Measurements from ENCODE around the gene RACGAP1.

The RACGAP1 gene

GRCh38 chr12:49953961-49954846 is 71.1 kb downstream of the RACGAP1 start:
- DNase-seq: no peak

GRCh38 chr12:49953151-49953550 is 72.1 kb downstream of the RACGAP1 start:
- DNase-seq: no peak

- no peak for DNase-seq
These were observed 72.8 kb downstream of the RACGAP1 start for GRCh38 chr12:49952391-49953055.

GRCh38 chr12:49951411-49952240 is 73.7 kb downstream of the RACGAP1 start:
- DNase-seq: no peak

DNA sequence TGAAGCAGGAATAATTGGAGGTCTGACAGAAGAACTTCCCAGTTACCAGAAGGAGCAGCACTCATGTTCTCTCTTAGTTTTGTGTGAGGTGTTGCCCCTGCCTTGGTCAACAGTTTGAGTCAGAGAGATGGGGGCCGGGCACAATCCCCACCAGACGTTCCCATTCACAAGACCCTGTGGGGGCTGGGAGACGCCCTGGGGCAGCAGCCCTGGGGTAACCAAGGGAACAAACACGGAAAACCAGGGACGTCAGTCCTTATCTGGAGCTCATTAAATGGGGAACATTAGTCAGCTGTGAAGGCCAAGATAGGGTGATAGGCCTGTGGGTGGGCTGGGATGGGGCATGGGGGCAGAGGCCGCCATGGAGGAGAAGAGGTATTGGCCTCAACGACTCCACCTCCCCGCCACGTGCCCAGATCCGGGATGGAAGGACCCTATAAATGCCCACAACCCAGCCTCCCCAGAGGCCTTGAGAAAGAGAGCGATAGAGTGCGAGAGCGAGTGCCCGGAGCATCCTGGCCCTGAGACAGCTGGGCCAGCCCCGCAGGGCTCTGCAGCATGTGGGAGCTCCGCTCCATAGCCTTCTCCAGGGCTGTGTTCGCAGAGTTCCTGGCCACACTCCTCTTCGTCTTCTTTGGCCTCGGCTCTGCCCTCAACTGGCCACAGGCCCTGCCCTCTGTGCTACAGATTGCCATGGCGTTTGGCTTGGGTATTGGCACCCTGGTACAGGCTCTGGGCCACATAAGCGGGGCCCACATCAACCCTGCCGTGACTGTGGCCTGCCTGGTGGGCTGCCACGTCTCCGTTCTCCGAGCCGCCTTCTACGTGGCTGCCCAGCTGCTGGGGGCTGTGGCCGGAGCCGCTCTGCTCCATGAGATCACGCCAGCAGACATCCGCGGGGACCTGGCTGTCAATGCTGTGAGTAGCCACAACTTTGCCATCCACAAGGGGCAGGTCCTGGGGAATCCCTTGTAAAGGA is 74.7 kb downstream of the RACGAP1 start, which contains the start of gene AQP2:
AQP2 (plus strand) TSS at position 465 of the 979 bp plus-strand sequence; CDS start at position 559, 94 bp downstream.
- no peak for DNase-seq

GRCh38 chr12:49949866-49950265 is 75.4 kb downstream of the RACGAP1 start:
- DNase-seq: no peak

- no peak for DNase-seq
These were observed 76.1 kb downstream of the RACGAP1 start for GRCh38 chr12:49948866-49949845.

DNA sequence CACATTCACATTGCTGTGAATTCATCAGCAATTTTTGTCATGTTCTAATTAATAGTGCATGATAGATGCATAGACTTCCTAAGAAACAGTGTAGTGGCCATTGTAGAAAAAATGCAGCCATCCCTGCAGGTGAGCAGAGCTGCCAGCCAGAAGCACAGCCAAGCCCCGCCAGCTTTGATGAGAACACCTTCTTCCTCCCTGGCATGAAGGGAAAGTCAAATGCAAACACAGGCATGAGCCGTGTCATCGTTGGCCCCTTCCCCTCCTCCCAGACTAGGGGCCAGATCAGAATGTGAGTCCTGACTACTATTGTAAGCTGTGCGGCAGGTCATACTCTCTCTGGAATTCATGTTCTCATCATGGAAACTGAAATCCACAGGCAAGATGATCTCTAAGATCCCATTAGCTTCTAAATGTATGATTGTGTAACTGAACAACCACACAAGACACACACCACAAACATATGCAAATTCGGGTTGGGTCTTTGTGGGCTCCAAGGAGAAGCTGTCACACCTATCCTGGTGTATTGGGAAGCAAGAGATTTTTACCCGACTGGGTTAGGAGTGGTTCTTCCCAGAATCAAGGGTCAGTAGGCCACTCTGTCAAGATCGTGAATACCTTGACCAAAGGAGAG is 77.6 kb downstream of the RACGAP1 start:
- DNase-seq: no peak

DNA sequence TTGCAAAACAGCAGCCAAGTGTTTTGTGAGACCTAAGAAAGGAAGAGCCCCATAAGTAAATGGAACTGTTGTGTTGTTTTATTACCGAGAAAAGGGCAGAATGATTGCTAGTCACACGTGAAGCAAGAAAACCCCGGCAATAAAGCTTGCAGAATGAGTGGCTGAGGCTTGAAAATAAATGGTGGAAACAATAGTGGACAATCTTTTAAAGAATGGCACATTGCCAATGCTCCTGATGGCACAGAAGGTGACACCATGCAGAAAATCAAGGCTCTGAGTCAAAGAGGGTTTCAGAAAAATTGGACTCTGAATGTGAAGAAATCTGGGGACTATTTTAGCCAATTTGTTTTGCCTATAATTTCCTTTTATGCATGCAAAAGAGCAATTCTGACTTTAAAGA is 78.8 kb downstream of the RACGAP1 start:
- DNase-seq: no peak

DNA sequence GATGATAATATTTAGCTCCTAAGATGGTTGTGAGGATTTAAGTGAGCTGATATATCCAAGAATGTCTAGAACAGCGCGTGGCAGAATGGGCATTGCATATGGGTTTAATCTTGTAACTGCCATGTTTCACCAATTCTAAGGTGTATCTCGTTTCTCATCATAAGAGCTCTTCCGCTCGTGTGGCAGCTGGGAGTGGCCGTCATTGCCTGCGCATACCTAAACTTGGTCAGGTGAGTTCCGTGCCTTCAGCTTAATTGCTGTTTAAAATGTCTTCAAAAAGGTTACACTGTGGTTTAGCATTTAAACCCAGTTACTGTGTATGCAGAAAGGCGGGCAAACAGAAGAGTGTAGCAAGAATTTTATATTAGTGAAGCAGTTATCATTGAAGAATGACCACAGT is 79.2 kb downstream of the RACGAP1 start:
- DNase-seq: no peak

- DNase-seq: peak; percentile 53
These were observed 79.8 kb downstream of the RACGAP1 start for GRCh38 chr12:49945394-49946080.

- no peak for DNase-seq
These were observed 80.6 kb downstream of the RACGAP1 start for GRCh38 chr12:49944718-49945117.

DNA sequence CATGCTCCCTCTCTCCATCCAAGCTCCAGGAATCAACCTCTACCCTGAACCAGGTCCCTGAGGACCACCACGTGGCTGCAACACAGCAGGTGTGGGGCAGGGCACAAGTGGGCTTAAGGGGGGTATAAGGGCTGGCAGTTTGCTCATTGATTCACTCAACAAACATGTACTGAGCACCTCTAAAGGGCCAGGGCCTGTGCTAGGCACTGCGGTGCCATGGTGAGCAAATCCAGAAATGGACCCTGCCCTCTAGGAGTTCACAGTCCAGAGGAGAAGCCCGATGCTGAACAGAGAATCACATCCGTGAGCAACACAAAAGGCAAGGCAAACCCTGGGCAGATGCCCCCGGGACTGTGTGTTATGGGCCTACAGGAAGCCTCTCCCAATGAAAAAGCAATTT is 81.2 kb downstream of the RACGAP1 start:
- DNase-seq: no peak

- no peak for DNase-seq
These were observed 81.7 kb downstream of the RACGAP1 start for GRCh38 chr12:49943625-49943960.

DNA sequence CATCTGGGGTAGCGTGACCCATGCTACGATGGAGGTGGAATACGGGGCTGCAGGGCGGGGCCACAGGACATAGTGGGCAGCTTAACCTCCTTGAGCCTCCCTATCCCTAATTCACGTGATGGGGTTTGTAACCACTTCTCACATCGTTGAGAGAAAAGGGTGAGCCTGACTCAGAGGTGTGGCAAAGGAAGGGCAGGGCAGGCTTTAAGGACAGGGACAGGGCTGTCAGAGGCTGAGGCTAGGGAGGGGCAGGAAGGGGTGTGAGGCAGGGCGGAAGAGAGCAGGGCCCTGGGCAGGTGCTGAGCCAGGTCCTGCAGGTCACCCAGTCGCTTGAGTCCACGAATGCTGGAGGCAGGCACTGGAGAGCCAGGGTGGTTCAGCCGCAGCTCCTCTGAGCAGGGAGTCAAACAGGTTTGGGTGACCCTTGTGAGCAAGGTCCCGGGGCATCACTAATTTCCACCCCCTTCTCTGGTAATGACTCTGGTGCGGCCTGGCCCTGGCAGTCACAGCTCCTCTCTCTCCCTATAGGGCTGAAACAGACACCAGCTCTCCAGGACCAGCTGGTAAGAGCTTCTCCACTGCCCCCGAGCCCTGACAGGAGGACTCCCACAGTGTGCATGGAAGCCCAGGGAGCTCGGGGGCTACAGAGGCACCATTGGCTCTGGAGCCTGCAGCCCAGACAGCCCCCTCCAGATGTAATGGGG is 82.2 kb downstream of the RACGAP1 start:
- DNase-seq: no peak

- no peak for DNase-seq
These were observed 82.8 kb downstream of the RACGAP1 start for GRCh38 chr12:49942512-49942893.

DNA sequence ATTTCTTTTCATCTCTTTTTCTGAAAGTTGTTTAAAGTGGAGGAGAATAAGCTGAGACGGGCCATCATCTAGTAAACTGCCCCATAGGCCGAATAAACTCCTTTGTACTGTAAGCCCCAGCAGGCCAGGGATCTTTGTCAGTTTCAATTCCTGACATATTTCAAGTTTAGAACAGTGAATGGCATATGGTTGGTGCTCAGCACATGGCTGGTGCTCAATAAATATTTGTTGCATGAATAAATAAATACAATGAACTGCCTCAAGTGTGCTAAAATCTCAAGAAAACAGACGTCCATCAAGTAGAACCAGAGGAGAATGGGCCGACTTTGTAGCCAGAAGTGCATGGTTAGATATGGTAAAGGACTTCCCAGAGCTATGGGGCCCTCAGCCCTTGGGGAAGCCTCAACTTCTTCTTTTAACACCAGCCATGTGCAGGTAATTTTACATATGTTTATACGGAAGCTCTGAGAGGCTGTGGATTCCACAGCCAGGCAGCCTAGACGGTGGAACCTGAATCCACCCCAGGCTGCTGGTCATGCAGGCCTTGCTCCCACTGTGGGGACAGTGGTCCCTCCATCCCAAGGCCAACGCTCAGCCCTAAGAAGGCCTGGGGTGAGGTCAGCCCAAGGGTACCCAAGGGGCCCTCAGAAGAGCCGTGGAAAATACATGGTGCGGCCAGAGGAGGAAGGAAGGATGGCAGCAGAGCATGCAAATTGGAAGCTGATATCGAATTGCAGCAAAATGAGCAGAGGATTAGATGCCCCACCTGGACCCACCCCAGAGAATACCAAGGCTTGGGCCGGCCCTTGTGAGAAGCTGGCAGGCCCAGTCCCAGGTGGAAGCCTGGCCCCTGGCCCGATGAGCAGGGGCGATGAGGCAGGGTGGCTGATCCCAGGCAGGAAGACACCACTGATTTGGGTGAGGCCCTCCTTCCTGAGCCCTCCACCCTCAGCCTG is 83.5 kb downstream of the RACGAP1 start:
- DNase-seq: no peak

DNA sequence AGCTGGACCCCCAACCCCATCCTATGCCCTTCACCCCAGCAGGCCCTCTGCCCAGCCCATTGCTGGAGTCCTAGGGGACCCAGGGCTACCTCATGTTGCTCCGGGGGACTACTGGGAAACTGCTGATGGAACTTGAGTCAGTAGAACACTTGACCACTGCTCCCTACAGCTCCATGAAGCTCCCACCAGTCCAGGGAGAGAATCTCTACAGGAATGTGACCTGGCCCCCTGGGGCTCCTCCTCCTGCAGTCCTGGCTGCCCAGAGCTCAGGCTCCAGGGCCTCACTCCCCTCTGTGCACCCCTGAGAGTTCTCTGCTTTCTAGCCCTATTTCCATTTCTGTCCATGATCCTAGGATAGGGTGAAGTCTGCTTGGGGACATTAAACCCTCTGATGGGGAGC is 85.6 kb downstream of the RACGAP1 start:
- no peak for DNase-seq
